GM12891 (cell line): Measurements from ENCODE around the gene ZBTB24.

ENCODE experiments used
- DNase-seq: peaks from one replicate; pipeline ENCODE4 v3.0.0; 2011; ENCODE audit warnings: low spot score; ENCODE audit not compliant: insufficient read length
- FAIRE-seq: peaks from 2 replicates; lab custom pipeline; 2011; peaks lifted over from hg19 to GRCh38; lab: Jason Lieb, UNC
- PAX5 ChIP-seq: IDR thresholded peaks from 2 replicates; pipeline ENCODE4 v1.6.1; 2011; ENCODE audit warnings: low read length, moderate library complexity, mild to moderate bottlenecking; ENCODE audit not compliant: insufficient read depth, severe bottlenecking
- POLR2A ChIP-seq: IDR thresholded peaks from 2 replicates; pipeline ENCODE4 v1.6.1; 2011; ENCODE audit warnings: low read depth, low read length, control low read depth
- POLR2AphosphoS5 ChIP-seq: IDR thresholded peaks from 2 replicates; pipeline ENCODE4 v1.6.1; 2011; ENCODE audit warnings: low read depth, low read length, control low read depth
- POU2F2 ChIP-seq: IDR thresholded peaks from 2 replicates; pipeline ENCODE4 v1.6.1; 2011; ENCODE audit warnings: low read depth, mild to moderate bottlenecking, control low read depth, low read length, moderate library complexity
- SPI1 ChIP-seq: IDR thresholded peaks from 2 replicates; pipeline ENCODE4 v1.6.1; 2011; ENCODE audit warnings: low read depth, low read length, control low read depth
- TAF1 ChIP-seq: IDR thresholded peaks from 2 replicates; pipeline ENCODE4 v1.6.1; 2011; ENCODE audit warnings: low read depth, low read length, control low read depth

Gene ZBTB24

GRCh38 chr6:109457562-109457996, 25.4 kb downstream of the ZBTB24 start:
- FAIRE-seq (peak; percentile 38), DNase-seq (no peak)
- no peak for TF ChIP-seq PAX5

- TF ChIP-seq POU2F2 (no peak), SPI1 (peak; percentile 46)
- FAIRE-seq (peak; percentile 57), DNase-seq (no peak)
Measured at GRCh38 chr6:109456710-109457561, 26.1 kb downstream of the ZBTB24 start.

GRCh38 chr6:109456111-109456583, 26.9 kb downstream of the ZBTB24 start:
- FAIRE-seq, result no peak
- no peak for DNase-seq
- TF ChIP-seq POLR2AphosphoS5 (no peak), TAF1 (no peak), PAX5 (no peak), POLR2A (no peak)

GRCh38 chr6:109455437-109456110, 27.4 kb downstream of the ZBTB24 start, which contains the start of gene MICAL1:
Gene MICAL1 (minus strand): TSS chr6:109455772. CDS start chr6:109454196, 1,576 bp downstream.
- DNase-seq, result peak; percentile 76
- TF ChIP-seq POLR2A (peak; percentile 51), TAF1 (no peak), POLR2AphosphoS5 (peak; percentile 68; the same call in 1 of the 2 replicates), SPI1 (no peak), POU2F2 (no peak), PAX5 (peak; percentile 88)
- peak; percentile 75 for FAIRE-seq

GRCh38 chr6:109454496-109455436, 28.3 kb downstream of the ZBTB24 start:
- DNase-seq (peak; percentile 68), FAIRE-seq (peak; percentile 96)
- TF ChIP-seq POLR2A, result peak; percentile 74
- no peak for TF ChIP-seq PAX5
- TF ChIP-seq POU2F2, result peak; percentile 46; the same call in 1 of the 2 replicates
- peak; percentile 70 for TF ChIP-seq POLR2AphosphoS5
- no peak; the same call in 1 of the 2 replicates for TF ChIP-seq TAF1
- TF ChIP-seq SPI1, result peak; percentile 92

GRCh38 chr6:109453594-109454495, 29.2 kb downstream of the ZBTB24 start:
- no peak for TF ChIP-seq SPI1
- no peak for TF ChIP-seq PAX5
- TF ChIP-seq POLR2AphosphoS5, result no peak
- TF ChIP-seq POLR2A, result no peak
- no peak for TF ChIP-seq POU2F2
- no peak for TF ChIP-seq TAF1
- no peak for DNase-seq
- FAIRE-seq, result peak; percentile 82

GRCh38 chr6:109453156-109453555, 29.9 kb downstream of the ZBTB24 start:
- TF ChIP-seq SPI1 (no peak), PAX5 (no peak), POU2F2 (no peak), TAF1 (no peak), POLR2AphosphoS5 (no peak), POLR2A (no peak)
- FAIRE-seq (no peak), DNase-seq (no peak)

GRCh38 chr6:109452181-109452580, 30.8 kb downstream of the ZBTB24 start:
- DNase-seq, result no peak
- TF ChIP-seq PAX5, result no peak
- no peak for TF ChIP-seq POU2F2
- TF ChIP-seq POLR2AphosphoS5, result no peak
- no peak for TF ChIP-seq POLR2A
- no peak for TF ChIP-seq SPI1
- no peak for FAIRE-seq
